VCaP (cell line): ENCODE results near the gene CDH1.

Experiments
- H3K27ac ChIP-seq: fragments of 450-650 bp; 2 replicates; pipeline ENCODE4 v1.5.1; 2017
- TF ChIP-seq, protein P1 (sequence below): fragments of 450-650 bp; conservative IDR thresholded peaks from 2 replicates; pipeline ENCODE4 v1.5.1; 2017; ENCODE audit warnings: mild to moderate bottlenecking, moderate library complexity

Gene CDH1

DNA sequence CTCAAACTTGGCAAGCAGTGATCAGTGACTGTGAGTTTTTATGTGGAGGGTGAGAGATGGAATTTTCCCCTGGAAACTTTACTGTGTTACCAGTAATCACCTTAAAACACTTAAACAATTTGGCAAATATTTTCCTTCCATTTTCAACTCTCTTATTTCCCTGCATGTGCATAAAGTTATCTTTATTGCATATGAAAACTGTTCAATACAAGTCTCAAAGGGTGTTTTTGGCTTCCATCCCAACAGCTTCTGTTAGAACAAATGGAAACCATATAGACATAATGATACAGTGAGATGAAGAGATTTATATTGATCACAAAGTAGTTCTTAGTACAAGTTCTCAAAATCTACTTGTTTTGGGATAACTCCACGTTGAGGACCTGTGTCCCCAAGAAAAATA is 69.9 kb downstream of the CDH1 start:
- TF ChIP-seq, protein P1, sequence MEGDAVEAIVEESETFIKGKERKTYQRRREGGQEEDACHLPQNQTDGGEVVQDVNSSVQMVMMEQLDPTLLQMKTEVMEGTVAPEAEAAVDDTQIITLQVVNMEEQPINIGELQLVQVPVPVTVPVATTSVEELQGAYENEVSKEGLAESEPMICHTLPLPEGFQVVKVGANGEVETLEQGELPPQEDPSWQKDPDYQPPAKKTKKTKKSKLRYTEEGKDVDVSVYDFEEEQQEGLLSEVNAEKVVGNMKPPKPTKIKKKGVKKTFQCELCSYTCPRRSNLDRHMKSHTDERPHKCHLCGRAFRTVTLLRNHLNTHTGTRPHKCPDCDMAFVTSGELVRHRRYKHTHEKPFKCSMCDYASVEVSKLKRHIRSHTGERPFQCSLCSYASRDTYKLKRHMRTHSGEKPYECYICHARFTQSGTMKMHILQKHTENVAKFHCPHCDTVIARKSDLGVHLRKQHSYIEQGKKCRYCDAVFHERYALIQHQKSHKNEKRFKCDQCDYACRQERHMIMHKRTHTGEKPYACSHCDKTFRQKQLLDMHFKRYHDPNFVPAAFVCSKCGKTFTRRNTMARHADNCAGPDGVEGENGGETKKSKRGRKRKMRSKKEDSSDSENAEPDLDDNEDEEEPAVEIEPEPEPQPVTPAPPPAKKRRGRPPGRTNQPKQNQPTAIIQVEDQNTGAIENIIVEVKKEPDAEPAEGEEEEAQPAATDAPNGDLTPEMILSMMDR: no peak
- no peak overlapping the region for H3K27ac ChIP-seq

DNA sequence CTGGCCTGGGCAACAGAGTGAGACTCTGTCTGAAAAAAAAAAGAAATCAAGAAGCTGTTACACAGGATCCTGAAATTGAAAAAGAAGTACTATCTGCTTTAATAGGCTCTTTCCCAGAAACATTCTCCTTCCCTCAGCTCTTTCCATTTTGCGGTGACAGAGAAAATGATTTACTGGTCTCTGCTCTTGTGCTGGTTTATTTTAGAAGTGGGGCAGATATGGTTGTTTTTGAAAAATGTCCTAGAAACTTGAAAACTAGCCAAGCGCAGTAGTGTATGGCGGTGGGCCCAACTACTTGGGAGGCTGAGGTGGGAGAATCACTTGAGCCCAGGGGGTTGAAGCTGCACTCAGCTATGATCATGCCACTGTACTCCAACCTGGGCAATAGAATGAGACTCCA is 77.4 kb downstream of the CDH1 start:
- H3K27ac ChIP-seq: no peak overlapping the region
- TF ChIP-seq, protein P1: no peak

DNA sequence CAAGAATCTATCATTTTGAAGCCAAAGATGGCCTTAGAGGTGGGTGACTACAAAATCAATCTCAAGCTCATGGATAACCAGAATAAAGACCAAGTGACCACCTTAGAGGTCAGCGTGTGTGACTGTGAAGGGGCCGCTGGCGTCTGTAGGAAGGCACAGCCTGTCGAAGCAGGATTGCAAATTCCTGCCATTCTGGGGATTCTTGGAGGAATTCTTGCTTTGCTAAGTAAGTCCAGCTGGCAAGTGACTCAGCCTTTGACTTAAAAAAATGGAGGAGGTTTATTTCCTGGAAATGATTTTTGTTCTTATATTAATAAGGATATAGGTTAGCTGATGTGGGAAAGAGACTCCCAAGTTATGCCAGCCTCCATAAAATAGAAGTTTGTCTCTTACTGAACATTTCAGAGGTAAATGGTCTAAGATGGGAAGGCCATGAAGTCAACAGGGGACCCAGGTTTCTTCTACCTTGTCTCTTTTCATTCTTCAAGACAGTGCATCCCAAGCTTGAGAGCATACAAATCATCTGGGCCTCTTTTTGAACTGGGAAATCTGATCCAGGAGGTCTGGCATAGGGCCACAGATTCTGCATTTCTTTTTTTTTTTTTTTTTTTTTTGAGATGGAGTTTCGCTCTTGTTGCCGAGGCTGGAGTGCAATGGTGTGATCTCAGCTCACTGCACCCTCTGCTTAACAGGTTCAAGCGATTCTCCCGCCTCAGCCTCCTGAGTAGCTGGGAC is 86.5 kb downstream of the CDH1 start:
- TF ChIP-seq, protein P1: no peak
- H3K27ac ChIP-seq: no peak overlapping the region

GRCh38 chr16:68825427-68825826 is 88.3 kb downstream of the CDH1 start:
- no peak overlapping the region for H3K27ac ChIP-seq
- TF ChIP-seq, protein P1: no peak

DNA sequence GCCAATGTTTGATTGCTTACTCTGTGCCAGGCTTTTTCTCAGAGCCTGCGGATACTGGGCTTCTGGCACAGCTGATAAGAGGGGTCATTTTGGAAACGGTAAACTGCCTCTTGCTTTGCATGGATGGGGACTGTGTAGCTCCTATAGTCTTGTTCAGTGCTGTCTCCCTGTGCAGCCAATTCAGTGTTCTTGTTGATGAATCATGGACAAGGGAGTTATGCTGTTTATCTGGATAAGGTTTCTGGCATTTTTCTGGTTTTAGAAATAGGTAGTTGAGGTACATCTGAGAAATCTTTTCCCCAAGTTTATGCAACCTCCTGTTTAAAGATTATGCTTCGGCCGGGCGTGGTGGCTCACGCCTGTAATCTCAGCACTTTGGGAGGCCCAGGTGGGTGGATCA is 89.6 kb downstream of the CDH1 start:
- no peak overlapping the region for H3K27ac ChIP-seq
- TF ChIP-seq, protein P1: no peak

- TF ChIP-seq, protein P1: no peak
- H3K27ac ChIP-seq: no peak overlapping the region
Observed at GRCh38 chr16:68833251-68833650, 96.2 kb downstream of the CDH1 start.

- TF ChIP-seq, protein P1: no peak
- H3K27ac ChIP-seq: 0 out of 2 replicates have a peak overlapping the region, but pooled peaks have one; percentile 5
Observed at GRCh38 chr16:68834550-68834949, 97.5 kb downstream of the CDH1 start.
